Activated CD4-positive, alpha-beta T cell treated with anti-CD3 and anti-CD28 coated beads, Interleukin-2, Interleukin-6, amounts not matched to agents 100 ng/mL and 50 ng/mL, durations not matched to agents 16 hours and 8 hours (primary cell): ENCODE data around the gene TMEM88.

ENCODE experiments used
- DNase-seq: peaks from one replicate; pipeline ENCODE4 v3.0.0-alpha.2; 2020

TMEM88 gene

DNA sequence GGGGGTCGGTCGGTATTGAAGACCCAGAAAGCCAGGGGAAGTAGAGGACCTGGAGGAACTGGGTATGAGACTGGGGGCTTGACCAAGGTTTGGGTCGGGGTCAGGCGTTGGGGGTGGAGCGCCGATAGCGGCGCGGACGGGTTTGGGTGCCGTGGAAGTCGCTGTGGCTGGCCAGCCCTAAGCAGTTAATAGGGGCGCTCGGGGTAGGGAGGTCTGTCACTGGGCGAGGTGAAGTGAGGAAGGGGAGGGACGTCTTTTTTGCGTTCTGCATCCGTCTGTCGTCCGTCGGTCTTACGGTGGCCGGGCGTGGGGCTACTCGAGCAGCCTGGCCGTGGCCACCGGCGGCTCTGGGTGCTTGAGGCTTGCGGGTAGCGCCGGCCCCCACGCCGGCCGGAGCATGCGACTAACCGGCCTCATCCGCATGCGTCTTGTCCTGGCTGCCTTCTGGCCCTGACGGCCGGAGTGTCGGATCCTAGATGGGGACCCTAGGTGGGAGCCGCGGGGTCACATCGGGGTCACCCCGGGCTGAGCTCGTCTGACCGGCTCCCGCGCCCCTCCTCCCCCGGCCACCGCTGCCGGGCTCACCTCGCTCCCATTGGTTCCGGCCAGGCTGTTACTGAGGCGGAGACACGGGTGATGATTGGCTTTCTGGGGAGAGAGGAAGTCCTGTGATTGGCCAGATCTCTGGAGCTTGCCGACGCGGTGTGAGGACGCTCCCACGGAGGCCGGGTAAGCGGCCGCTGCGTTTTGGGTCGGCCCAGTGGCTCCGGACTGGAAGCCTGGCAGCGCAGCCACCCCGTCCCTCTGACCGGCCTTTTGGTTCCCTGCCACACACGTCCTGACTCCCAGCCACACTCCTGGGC lies 10.3 kb upstream of the TMEM88 start:
- peak; percentile 95 for DNase-seq

DNA sequence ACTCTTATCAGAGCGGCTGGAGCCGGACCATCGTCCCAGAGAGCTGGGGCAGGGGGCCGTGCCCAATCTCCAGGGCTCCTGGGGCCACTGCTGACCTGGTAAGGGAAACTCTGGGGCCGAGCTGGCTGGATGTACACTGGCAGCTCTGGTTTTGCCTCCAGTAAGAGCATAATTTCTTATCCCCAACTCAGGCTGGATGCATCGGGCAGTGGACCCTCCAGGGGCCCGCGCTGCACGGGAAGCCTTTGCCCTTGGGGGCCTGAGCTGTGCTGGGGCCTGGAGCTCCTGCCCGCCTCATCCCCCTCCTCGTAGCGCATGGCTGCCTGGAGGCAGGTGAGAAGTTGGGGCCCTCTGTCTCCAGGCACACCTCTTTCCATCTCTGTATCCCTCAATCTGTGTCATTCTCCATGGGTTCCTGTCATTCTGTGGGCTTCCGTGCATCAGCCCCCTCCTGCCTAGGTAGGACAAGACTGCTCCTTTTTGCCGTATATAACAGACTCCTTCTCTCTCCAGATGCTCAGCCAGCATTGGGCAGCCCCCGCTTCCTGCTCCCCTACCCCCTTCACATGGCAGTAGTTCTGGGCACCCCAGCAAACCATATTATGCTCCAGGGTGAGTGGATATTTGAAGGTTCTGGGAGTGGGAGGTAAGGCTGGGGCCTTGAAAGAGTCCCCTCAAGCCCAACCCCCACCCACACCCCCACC lies 9.4 kb upstream of the TMEM88 start:
- no peak for DNase-seq

DNA sequence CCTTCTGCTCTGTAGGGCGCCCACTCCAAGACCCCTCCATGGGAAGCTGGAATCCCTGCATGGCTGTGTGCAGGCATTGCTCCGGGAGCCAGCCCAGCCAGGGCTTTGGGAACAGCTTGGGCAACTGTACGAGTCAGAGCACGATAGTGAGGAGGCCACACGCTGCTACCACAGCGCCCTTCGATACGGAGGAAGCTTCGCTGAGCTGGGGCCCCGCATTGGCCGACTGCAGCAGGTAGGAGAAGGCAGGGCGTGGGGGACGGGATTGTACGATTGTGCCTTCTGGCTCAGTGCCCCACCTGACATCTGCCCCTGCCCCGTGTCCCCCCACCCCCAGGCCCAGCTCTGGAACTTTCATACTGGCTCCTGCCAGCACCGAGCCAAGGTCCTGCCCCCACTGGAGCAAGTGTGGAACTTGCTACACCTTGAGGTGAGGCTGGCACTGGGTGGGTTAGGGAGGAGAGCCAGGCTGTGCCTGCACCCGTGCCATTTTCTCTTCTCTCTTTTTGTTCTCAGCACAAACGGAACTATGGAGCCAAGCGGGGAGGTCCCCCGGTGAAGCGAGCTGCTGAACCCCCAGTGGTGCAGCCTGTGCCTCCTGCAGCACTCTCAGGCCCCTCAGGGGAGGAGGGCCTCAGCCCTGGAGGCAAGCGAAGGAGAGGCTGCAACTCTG lies 8.7 kb upstream of the TMEM88 start:
- no peak for DNase-seq

DNA sequence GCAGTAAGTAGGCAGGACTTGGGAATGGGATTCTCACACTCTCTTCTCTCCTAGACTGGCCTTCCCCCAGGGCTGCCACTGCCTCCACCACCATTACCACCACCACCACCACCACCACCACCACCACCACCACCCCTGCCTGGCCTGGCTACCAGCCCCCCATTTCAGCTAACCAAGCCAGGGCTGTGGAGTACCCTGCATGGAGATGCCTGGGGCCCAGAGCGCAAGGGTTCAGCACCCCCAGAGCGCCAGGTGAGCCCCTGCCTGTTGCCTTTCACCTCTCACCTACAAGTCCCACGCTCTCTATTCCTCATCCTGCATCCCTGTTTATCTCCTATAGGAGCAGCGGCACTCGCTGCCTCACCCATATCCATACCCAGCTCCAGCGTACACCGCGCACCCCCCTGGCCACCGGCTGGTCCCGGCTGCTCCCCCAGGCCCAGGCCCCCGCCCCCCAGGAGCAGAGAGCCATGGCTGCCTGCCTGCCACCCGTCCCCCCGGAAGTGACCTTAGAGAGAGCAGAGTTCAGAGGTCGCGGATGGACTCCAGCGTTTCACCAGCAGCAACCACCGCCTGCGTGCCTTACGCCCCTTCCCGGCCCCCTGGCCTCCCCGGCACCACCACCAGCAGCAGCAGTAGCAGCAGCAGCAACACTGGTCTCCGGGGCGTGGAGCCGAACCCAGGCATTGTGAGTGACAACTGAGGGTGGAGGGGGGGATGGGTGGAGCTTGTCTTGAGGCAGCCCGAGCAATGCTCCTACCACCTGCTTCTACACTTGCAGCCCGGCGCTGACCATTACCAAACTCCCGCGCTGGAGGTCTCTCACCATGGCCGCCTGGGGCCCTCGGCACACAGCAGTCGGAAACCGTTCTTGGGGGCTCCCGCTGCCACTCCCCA lies 7.9 kb upstream of the TMEM88 start:
- DNase-seq: no peak

DNA sequence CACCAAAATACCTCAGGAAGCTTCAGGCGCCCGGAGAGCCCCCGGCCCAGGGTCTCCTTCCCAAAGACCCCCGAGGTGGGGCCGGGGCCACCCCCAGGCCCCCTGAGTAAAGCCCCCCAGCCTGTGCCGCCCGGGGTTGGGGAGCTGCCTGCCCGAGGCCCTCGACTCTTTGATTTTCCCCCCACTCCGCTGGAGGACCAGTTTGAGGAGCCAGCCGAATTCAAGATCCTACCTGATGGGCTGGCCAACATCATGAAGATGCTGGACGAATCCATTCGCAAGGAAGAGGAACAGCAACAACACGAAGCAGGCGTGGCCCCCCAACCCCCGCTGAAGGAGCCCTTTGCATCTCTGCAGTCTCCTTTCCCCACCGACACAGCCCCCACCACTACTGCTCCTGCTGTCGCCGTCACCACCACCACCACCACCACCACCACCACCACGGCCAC lies 6.7 kb upstream of the TMEM88 start:
- no peak for DNase-seq

DNA sequence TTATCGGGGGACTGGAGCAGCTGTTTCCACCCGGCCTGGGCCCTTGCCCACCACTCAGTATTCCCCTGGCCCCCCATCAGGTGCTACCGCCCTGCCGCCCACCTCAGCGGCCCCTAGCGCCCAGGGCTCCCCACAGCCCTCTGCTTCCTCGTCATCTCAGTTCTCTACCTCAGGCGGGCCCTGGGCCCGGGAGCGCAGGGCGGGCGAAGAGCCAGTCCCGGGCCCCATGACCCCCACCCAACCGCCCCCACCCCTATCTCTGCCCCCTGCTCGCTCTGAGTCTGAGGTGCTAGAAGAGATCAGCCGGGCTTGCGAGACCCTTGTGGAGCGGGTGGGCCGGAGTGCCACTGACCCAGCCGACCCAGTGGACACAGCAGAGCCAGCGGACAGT lies 6.1 kb upstream of the TMEM88 start:
- no peak for DNase-seq

DNA sequence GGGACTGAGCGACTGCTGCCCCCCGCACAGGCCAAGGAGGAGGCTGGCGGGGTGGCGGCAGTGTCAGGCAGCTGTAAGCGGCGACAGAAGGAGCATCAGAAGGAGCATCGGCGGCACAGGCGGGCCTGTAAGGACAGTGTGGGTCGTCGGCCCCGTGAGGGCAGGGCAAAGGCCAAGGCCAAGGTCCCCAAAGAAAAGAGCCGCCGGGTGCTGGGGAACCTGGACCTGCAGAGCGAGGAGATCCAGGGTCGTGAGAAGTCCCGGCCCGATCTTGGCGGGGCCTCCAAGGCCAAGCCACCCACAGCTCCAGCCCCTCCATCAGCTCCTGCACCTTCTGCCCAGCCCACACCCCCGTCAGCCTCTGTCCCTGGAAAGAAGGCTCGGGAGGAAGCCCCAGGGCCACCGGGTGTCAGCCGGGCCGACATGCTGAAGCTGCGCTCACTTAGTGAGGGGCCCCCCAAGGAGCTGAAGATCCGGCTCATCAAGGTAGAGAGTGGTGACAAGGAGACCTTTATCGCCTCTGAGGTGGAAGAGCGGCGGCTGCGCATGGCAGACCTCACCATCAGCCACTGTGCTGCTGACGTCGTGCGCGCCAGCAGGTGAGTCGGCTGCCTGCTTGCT lies 5.6 kb upstream of the TMEM88 start:
- DNase-seq: no peak

DNA sequence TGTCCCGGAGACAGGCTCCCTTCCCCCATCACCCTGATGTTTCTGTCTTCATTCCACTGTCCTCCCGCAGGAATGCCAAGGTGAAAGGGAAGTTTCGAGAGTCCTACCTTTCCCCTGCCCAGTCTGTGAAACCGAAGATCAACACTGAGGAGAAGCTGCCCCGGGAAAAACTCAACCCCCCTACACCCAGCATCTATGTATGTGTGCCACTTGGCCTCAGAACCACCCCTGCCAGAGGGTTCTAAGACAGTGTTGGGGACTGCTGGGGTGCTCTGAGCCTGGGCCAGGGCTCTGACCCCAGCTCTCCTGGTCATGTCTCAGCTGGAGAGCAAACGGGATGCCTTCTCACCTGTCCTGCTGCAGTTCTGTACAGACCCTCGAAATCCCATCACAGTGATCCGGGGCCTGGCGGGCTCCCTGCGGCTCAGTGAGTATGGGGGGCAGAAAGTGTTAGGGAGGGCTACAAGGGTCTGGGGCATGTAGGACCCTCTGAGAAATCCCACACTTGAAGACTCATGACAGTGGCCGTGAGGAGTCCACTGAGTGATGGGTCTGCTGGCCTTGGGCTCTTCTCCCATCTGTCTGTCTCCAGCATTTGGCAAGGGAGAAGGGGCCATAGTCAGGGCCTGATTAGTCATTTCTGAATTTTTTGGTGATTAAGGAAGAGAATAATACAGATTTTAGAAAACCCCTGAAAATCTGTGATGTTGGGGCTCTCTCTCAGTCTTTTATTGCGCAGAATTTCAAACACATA lies 4.9 kb upstream of the TMEM88 start:
- DNase-seq: no peak

DNA sequence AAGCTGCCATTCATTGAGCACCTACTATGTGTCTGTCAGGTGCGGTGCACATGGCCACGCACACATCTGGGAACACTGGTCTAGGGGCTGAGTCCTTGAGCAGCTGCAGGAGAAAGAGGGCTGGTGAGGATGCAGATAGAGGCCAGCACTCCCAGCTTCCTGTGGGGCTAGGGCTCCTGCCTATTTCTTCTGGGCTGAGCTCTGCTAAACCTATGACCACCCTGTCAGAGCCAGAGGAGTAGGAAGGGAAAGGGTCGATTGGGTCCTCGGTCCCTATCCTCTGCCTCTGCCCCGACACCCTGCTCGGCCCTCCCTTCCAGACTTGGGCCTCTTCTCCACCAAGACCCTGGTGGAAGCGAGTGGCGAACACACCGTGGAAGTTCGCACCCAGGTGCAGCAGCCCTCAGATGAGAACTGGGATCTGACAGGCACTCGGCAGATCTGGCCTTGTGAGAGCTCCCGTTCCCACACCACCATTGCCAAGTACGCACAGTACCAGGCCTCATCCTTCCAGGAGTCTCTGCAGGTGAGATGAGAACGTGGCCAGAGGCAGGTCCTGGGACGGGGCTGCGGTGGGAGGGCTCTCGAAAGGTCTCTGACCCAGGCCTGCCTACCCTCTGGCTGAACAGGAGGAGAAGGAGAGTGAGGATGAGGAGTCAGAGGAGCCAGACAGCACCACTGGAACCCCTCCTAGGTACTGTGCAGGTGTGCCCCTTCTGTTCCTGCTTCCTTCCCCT lies 4.0 kb upstream of the TMEM88 start:
- no peak for DNase-seq

DNA sequence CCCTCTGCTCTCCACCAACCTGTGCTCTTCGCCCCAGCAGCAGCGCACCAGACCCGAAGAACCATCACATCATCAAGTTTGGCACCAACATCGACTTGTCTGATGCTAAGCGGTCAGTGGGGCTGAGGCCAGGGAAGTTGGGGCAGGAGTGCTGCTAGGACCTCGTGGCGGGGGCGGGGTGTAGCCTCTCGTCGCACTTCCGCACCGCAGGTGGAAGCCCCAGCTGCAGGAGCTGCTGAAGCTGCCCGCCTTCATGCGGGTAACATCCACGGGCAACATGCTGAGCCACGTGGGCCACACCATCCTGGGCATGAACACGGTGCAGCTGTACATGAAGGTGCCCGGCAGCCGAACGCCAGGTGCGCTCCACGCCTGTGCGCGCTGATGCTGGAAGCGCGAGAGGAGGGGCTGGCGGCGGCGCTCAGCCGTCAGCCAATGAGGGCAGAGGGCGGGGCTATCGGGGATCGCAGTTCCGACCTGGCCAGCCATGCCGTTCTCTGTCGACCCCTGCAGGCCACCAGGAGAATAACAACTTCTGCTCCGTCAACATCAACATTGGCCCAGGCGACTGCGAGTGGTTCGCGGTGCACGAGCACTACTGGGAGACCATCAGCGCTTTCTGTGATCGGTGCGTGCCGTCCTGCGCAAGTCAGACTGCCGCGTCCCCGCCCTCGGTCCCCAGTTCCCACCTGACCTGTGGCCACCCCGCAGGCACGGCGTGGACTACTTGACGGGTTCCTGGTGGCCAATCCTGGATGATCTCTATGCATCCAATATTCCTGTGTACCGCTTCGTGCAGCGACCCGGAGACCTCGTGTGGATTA lies 3.2 kb upstream of the TMEM88 start:
- peak; percentile 95 for DNase-seq

DNA sequence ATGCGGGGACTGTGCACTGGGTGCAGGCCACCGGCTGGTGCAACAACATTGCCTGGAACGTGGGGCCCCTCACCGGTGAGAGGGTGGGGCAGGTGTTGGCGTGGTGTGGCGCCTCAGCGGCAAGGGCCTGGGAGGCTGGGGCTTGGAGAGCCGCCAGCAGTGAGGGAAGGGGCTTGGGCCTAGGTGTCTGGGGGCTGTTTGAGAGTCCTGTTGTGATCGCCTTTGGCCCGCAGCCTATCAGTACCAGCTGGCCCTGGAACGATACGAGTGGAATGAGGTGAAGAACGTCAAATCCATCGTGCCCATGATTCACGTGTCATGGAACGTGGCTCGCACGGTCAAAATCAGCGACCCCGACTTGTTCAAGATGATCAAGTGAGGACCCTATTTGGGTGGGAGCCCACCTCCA lies 2.6 kb upstream of the TMEM88 start:
- no peak for DNase-seq

DNA sequence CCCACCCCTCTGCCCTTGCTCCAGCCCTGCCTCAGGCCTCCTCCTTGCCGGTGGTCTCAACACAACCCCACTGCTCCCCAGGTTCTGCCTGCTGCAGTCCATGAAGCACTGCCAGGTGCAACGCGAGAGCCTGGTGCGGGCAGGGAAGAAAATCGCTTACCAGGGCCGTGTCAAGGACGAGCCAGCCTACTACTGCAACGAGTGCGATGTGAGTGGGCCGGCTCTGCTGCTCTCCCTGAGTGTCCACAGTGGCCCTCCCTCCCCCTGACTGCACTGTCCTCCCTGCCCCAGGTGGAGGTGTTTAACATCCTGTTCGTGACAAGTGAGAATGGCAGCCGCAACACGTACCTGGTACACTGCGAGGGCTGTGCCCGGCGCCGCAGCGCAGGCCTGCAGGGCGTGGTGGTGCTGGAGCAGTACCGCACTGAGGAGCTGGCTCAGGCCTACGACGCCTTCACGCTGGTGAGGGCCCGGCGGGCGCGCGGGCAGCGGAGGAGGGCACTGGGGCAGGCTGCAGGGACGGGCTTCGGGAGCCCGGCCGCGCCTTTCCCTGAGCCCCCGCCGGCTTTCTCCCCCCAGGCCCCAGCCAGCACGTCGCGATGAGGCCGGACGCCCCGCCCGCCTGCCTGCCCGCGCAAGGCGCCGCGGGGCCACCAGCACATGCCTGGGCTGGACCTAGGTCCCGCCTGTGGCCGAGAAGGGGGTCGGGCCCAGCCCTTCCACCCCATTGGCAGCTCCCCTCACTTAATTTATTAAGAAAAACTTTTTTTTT lies 1.8 kb upstream of the TMEM88 start:
- no peak for DNase-seq

DNA sequence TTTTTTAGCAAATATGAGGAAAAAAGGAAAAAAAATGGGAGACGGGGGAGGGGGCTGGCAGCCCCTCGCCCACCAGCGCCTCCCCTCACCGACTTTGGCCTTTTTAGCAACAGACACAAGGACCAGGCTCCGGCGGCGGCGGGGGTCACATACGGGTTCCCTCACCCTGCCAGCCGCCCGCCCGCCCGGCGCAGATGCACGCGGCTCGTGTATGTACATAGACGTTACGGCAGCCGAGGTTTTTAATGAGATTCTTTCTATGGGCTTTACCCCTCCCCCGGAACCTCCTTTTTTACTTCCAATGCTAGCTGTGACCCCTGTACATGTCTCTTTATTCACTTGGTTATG lies 1.2 kb upstream of the TMEM88 start:
- no peak for DNase-seq

DNA sequence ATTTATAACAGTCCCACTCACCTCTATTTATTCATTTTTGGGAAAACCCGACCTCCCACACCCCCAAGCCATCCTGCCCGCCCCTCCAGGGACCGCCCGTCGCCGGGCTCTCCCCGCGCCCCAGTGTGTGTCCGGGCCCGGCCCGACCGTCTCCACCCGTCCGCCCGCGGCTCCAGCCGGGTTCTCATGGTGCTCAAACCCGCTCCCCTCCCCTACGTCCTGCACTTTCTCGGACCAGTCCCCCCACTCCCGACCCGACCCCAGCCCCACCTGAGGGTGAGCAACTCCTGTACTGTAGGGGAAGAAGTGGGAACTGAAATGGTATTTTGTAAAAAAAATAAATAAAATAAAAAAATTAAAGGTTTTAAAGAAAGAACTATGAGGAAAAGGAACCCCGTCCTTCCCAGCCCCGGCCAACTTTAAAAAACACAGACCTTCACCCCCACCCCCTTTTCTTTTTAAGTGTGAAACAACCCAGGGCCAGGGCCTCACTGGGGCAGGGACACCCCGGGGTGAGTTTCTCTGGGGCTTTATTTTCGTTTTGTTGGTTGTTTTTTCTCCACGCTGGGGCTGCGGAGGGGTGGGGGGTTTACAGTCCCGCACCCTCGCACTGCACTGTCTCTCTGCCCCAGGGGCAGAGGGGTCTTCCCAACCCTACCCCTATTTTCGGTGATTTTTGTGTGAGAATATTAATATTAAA lies 638 bp upstream of the TMEM88 start:
- no peak for DNase-seq

DNA sequence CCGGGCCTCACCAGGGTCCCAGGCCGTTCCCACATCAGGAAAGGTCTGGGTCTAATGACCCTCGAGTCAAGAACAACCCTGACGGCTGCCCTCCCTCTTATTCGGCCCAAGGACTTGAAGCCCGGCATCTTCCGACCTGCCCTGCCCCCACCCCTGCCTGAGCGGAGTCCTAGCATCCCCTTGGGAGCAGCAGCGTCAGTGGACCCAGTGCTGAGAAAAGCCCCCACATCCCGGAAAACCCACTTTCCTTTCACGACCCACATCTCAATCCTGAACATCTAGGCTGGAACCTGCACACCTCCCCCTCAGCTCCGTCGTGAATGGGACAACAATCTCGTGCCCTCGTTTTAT lies 769 bp downstream of the TMEM88 start:
- no peak for DNase-seq

DNA sequence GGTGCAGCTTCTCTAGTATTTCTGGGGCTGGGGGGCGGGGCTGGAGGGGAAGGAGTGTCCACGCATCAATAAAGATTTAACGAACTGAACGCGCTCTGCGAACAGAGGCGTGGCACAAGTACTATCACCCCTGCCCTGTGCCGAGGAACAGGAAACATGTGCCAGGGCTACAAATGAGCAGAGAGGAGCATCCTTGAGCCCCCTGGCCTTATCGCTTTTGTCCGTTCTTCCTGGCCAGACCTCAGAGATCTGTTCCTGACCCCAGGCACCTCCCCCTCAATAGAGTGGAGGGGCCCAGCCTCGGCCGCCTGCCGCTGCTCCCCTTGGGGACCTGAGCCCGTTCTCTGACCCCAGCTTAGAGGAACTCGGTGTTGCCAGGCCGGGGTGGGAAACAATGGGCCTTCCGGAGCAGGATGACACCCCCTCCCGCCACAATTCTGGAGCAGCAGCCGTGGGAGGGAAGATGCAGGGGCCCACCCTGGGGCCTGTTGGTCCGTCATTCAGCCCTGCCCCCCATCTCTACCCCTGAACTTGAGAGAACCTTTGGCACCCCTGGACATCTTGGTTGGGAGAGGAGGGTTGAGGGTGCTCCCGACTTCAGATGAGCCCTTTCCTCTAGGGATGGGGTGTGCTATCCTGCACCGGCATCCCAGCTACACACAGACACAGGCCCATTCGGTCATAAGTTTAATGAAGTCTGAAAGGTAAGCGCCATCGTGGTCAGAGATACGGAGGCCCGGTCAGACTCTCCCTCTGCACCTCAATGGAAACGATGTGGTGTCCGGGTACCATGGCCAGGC lies 1.3 kb downstream of the TMEM88 start:
- DNase-seq: peak; percentile 48

DNA sequence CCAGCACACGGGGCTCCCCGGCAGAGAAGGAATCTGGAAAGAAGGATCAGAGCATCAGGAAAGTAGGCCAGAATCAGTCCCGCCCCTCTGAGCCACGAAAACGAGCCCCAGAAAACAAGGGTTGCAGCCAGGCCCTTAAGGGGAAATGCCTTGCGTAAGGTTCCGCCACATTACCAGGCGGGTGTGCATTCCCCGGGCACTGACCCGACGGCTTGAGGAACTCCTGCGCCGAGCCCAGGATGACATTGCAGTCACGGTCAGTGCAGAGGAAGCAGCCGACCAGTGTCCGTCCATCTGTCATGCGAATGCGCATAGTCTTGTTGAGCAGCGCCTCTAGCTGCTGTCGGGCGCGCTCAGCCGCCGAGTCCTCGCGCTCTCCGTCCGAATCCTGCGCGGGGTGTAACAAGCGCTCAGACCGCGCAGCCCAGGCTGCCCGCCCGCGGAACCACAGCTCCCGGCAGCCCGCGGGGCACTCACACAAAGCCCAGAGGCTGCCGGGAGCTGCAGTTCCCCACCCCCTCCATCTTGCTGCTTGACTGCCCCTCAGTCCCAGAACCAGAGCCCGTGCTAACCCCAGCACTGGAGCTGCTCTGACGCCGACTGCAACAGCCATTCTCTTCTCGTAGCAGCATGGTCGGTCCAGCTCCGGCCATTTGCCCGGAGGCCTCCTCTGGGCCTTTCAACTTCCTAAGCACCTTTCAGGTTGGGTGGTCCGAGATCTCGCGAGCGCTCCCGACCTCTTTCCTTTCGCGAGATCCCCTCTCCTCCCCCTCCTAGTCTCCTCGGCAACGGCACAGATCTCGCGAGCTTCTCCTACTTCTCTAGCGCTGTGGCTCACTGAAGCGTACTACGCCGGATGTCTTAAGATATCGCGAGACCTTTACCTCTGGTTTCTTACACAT lies 2.2 kb downstream of the TMEM88 start, which contains the start of gene NAA38:
TSS of gene NAA38 (minus strand) at position 749 of the 902 bp plus-strand sequence. CDS start at position 653, 96 bp downstream.
- peak; percentile 97 for DNase-seq
